NCI-H226 (cell line): ENCODE results near the gene LEPROT.

ENCODE experiments used
- DNase-seq: peaks from one replicate; pipeline ENCODE4 v3.0.0-alpha.2; 2015

Gene LEPROT

DNA sequence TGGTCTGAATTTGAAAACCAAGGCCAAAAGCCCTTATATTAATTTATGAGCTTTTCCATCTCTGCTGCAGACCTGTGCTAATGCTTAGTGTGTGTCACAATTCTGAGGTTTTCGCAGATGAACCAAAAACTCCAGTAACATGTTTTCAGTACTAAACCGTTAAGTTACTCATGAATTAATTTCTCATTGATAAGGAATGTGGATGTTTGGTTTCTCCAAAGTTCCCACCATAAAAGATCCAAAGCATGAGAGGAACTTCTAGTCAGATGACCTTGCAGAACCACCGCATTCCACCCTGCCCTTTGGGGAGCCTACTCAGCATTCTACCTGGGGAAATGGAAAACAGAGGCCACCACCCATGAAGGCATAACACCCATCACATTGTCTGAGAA is 7.5 kb upstream of the LEPROT start:
- no peak for DNase-seq

DNA sequence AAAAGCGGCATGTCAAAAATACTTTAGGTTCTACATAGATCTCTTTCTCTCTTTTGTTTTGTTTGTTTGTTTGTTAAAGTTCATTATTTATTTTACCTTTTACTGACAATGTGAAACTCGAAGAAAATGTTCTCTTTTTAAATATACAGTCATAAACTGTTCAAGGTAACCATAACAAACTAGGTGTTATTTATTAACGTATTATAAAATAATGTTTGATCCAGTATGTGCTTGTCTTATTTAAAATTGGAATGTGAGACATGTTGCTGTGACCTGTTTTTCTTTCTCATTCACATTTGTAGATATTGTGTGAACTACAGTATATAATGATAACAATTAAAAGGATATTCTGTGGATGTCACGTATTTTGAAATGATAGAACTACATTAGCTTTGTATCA is 5.9 kb upstream of the LEPROT start:
- DNase-seq, result no peak

DNA sequence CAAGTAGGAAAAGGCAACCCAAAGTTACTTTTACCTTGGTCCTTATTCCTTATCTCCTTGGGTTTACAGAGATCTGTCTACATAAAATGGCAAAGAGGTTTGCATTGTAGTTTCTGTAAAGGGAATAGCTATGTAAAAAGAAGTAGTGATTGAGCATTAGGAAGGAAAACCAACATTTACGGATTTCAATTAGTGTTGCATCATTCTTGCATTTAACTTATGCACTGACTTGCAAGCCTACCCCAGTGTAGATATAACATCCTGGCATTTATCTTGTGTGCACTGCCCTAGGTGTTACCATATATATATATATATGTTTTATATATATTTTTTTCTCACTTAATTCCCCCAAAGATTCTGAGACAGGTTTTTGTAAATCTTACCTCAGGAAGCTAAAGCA is 3.7 kb upstream of the LEPROT start:
- DNase-seq, result no peak

DNA sequence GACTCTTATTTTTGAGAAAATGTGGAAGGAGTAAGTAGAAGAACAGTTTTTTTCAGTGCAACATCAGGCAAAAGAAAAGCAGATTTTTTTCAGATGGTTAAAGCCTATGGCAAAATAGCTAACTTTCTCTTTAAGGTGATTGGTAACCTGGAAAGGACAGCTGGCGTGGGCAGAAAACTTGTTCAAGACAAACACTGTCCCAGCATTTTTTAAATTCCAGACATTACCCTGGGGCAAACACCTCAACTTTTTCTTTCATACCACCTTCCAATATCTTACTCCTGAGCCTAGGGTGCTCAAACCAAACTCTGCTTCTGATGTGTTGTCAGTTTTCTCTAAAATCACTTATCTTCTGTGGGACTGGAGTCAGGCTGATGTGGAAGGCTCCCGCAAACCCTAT is 2.7 kb upstream of the LEPROT start:
- DNase-seq, result no peak

DNA sequence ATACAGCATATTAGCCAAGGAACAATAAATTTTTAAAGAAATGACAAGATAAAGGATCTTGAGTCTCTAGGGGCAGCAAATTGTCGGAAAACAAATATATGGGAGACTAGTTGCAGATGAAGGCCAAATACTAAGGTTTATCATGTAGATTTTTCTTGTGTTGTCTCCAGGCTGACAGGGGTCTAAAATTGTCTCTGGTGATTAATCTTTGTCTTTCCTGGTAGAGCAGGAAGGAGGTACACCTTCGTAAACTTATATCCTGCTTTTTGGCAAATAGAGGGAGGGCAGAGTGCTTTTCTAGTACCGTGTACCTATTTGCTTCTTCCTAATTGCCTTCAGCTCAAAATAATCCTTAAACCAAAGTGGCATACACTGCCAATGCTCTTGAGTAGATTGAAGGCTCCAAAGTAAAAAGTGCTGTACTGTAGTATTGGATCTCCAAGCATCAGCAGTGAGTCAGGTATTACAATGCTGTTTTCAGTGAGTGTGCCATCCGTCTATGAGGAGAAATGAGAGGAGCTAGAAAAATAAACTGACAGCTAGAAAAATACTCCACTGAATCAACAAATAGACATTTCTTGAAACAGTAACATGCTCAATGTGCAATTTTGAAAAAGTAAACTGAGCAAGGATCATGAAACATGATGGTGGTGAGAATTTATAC is 1.8 kb upstream of the LEPROT start:
- no peak for DNase-seq

DNA sequence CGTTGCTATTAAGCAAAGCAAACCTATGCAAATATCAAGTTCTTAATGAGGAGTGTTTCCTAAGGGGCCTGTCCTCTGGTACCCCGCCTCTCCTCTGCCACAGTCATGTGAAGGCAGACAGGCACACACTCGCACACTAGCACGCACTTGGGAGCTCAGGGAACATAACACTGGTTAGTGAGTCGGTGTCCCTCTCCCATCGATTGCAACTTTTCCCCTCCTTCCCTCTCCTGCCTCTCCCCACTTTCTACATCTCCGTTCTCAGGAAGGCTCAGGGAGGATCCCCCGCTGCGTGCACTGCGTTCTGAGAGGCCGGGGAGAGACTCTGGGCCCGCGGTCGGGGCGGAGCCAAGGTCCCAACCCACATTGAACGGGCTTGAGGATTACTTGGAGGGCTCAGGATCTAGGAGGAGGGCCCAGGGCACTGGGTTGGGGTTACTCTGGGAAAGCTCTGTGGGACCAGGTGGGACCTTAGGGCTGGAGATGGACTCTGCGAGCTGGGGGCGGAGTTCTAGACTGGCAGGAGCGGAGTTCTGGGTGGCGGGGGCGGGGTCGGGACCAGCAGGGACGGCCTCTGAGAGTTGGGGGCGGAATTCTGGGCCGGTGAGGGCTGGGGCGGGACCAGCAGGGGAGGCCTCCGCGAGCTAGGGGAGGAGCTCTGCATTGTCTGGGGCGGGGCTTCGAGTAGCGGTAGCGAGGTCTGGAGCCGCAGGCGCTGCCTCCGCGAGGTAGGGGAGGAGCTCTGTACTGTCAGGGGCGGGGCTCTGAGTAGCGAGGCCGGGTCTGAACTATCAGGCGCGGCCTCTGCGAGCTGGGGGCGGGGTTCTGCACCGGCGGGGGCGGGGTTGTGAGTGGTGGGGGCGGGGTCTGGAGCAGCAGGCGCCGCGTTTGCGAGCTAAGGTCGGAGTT is 533 bp upstream of the LEPROT start:
- peak; percentile 91 for DNase-seq

DNA sequence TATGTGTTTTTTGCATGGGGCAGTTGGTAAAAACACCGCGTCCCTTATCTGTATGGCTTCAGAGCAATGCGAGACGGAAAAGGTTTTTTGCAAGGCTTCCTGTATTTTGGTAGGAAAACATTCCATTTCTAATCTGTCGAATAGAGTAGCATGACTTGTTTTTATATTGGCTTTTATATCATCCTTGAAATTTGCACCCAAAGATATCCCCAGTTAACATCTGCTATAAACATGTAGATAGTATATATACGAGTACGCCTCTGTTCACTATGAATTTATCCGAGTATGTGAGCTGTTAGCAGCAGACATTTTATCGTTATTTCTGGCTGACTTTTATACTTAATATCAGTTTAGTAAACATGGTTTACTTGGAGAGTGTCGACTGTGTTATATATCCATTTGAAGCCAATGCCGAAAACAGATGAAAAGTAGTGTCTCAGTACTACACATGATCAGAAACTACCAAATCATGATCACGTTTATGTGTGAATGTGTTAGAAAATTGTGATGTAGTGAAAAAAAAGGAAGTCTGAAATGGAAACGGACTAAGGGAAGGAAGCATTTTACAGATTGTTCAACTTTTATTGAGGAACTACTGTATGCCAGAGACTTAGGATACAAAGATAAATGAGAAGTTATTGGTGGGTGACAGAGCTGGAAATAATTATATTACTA is 1.0 kb downstream of the LEPROT start:
- no peak for DNase-seq

DNA sequence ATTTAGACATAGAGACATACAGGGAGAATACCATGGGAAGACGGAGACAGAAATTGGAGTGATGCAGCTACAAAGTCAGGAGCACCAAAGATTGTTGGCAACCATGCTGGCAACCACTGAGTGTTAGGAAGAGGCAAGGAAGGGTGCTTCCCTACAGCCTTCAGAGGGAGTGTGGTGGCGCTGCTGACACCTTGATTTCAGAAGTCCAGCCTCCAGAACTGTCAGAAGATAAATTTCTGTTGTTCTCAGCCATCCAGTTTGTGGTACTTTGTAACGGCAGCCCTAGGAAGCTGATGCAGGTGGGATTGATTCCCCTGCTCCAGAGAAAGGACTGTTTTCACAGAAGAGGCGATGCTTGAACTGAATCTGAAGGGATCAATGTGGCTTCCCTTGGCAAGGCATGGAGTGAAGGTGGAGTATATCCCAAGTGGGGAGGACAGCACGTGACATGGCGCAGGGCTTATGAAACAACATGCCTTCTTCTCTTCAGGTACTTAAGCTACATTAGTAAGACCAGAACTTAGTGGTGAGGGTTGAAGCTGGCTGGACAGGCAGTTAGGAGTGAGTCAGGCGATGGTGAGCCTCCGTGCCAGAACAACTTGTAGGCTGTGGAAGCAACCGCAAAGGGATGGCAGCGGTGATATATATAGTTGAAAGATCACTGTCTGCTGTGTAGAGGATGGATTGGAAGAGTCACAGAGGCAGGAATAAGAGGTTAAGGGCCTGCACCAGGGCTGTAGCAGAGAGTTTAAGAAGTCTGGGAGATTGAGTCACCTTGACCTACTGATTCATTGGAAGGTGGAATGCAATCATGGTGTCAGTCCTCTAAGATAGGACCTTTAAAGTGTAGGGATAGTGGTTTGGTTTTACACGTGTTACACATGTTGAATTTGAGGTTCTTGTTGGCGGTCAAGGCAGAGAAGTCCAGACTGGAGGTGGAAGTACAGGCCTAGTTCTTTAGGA is 2.1 kb downstream of the LEPROT start:
- no peak for DNase-seq

DNA sequence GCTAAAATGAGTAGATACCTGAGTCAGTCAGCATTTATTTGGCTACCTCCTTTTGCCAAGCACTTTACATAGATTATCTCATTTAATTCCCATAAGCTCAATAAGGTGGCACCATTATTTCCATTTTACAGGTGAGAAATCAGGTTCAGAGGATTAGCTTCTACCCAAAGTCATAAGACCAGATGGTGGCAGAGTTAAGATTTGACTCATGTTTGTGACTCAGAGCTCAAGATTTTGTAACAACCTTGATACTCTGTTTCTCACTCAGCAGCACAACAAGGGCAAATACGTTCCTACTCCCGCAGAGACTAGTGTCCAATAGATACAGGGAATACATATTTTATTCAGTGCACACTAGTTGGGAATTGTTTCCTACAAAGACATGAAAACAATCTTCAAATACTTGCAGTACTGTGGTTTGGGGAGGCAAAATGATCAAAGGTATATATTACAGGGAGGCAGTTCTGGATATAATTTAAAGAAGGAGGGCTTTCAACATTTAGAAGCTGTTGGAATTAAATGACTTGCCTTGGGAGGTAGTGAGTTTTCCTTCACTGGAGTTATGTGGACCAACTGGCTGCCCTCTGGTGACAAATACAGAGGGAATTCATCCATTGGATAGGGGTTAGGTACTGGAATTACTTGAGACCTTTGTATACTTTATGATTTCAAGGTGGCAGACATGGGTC is 3.6 kb downstream of the LEPROT start:
- DNase-seq, result peak; percentile 92

DNA sequence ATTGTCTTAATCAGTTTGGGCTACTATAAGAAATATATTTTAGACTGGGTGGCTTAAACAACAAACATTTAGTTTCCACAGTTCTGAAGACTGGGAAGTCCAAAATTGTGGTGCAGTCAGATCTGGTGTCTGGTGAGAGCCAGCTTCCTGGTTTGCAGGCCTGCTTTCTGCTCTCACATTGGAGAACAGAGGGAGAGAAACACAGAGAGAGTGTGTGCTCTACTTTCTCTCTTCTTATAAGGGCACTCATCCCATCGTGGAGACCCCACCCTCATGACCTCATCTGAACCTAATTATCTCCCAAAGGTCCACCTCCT is 4.1 kb downstream of the LEPROT start:
- DNase-seq, result no peak

DNA sequence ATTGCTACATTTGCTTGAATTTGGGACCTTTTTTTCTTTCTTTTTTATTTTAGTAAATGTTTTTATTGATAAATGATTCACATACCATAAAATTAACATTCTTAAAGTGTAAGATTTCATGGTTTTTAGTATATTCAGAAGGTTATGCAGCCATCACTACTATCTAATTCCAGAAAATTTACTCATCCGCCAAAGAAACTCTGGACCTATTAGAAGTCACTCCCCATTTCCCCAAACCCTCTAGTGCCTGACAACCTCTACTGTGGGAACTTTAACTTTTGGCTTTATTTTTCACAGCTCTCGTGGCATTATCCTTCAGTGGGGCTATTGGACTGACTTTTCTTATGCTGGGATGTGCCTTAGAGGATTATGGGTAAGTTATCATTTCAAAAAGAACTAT is 4.5 kb downstream of the LEPROT start:
- no peak for DNase-seq

DNA sequence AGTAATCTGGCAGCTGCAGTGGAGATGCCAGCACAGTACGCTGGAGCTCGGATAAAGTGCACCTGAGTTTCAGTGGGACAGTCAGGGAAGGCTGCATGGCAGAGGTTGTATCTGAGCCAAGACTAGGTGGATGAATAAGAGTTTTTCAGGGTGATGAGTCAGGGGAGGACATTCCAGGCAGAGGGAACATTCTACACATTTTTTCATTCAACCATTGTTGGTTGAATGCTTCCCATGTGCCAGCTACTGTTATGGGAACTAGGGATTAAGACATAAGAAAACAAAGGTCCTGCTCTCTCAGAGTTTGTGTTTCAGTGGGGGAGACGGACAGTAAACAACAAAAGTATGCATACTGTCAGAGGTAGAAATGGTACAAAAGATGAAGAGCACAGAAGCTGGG is 5.2 kb downstream of the LEPROT start:
- peak; percentile 87 for DNase-seq

DNA sequence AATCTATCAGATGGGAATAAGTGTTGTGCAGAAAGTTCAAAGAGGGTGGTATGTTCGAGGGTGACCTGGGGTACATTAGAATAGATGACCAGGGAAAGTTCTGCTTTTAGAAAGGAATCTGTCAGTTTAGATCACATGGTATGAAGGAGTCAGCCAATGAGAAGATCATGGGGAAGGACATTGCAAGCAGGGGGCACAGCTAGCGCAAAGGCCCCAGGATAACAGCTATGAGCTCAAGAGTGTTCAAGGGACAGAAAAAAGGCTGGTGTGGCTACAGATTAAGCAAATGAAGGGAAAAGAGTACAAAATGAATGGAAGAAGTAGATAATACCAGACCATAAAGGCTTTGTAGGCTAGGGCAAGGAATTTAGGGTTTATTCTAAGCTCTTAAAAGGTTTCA is 8.6 kb downstream of the LEPROT start:
- DNase-seq, result no peak

DNA sequence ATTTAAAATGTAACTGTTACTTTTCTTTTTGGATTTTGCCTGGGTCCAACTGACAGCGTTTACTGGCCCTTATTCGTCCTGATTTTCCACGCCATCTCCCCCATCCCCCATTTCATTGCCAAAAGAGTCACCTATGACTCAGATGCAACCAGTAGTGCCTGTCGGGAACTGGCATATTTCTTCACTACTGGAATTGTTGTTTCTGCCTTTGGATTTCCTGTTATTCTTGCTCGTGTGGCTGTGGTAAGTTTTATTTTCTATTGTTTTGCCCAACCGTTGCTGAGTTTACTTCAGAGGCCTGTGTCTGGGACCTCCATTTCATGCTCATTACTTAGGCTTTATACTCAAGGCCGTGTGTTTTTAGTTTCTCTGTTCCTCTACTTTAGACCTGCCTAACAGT is 9.3 kb downstream of the LEPROT start:
- DNase-seq, result peak; percentile 73

DNA sequence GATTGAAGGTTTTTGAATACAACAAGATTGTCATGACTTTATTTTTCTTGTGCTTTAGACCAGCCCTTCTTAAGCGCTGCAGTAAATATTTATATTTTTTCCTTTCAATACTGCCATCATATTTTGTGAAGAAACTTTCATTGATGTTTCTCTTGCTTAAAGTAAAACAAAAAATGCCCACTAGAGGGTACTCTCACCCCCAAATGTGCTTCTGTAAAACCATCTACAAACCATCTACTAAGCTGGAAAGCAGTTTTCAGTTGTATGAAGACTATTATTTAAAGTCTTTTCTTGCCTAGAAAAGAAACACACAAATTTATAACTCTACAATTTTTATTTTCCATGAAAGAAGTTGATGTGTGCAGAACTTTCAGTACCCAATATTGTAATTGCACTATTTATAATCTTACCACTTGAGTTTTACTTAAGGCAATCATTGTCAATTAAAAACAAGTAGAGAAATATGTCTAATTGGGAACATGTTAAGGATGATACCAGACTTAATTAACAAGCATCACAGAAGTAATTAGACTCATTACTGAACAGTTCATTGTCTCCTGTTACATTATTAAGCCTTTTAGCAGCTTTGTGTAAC is 10.7 kb downstream of the LEPROT start:
- peak; percentile 28 for DNase-seq

DNA sequence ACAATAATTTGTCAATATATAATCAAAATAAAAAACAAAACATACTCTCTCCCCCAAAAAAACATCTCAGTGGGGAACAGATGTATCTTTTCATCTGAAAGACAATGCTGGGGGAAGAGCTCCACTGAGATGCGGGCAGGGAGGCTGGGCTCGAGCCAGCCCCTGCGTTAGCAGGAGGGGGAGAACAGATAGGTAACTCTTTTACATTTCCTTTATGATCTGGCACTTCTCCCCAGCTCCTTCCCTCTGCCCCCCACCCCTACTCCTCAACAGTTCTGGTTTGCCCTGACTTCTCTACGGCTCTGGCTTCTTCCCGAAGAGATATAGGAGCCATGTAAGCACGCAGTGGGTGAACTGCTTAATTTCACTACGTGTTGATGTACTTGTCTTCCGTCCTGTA is 12.4 kb downstream of the LEPROT start:
- no peak for DNase-seq

DNA sequence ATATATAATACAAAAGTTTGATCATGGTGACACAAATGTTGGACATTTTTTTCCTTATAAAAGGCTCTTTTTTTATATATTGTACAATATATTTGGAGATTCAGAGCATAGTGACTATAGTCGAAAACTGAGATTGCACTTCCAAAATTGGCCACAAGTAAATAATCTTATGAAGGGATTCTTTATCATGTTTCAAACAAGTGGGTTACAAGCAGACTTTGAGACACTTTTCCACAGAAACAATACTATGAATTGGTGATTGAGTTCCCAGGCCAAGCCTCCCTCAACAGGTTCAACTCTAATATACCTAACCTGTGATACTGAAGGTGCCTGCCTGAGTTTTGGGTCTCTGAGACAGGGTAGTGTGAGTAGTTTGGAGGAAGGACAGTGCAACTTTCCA is 13.8 kb downstream of the LEPROT start:
- no peak for DNase-seq

DNA sequence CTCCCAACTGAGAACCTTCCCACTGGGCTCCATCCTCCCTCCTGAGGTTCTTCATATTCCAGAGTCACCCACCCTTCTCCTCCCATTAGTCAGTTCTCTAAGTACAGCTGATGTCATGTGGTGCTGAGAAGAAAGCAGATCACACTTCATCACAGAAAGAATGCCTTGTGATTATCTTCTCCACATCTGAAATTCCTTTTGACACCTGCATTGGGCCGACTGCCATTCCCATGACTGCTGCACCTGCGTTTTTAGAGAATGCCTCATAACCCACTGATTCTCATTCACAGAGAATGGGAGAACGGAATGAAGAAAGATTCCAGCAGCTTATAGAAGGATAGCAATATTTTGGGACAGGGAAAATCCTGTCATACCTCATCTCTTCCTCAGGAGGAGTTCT is 14.3 kb downstream of the LEPROT start:
- DNase-seq, result peak; percentile 62

DNA sequence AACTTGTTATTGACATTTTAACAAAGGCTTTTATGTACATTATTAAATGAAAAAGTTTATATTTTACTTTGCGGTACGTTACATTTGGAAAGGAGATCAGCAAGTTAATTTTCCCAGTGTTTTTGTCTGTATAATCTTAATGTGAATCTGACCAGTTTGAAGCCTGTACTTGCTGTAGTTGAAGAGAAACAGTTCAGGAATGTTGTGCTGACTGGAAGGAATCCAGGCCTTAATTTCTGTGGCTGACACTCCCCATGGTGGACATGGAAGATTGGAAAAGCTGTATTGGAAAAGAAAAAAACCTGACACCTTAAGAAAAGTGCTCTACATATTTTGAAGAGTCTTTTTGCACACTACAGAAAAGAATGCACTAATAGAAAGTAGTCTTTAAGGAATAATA is 15.5 kb downstream of the LEPROT start:
- DNase-seq, result peak; percentile 60

DNA sequence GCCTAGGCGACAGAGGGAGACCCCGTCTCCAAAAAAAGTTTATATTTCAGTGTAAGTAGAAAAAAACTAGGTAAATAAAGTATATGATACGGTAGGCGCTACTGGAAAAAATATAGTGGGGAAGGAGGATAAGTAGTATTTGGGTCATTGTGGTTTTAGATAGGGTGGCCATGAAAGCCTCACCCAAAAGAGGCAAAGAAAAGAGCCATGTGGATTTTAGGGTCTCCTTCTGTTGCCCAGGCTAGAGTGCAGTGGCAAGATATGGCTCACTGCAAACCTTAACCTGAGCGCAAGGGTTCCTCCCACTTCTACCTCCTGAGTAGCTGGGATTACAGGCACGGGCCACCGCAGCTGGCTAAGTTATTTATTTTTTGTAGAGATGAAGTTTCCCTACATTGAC is 17.1 kb downstream of the LEPROT start:
- DNase-seq, result no peak

DNA sequence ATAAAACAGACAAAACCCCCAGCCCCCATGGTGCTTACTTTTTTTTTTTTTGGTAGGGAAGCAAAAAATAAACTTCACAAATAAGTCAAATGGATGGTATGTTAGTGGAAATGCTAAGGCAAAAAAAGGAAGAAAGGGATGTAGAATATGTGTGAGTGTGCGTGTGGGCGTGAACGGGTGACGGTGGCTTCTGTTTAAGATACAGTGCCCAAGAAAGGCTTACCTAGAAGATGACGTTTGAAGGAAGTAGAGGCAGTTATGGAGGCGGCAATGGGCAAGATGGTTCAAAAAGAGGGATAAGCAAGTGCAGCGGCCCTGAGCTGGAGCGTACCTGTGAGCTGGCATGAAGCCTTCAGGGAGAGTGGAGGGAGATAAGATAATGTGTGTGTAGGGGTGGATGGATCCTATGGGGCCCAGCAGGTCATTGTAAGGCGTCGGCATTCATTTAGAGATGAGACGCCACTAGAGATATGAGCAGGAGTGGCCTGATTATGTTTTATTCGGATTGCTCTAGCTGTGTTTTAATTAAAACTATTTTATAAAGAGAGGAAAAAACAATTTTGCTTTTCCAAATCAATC is 19.9 kb downstream of the LEPROT start:
- DNase-seq, result no peak

DNA sequence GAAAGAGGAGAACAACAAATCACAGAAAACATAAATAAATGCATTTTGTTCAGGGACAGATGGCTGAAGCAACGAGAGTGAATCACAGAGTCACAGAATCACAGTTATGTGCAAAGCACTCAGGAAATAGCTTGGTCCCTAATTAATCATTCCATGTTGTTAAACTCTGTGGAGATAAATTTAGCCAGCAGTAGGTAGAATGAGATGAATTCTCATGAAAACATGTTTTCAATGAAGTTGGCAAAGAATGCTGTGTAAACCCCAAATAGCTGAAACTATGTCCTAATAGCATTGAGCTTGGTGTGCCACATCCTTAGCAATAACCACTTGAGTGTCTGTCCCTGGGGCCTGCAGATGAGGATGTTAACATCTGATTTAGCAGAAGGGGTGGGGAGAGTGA is 20.4 kb downstream of the LEPROT start:
- no peak for DNase-seq
